ENCODE measurements around the gene VENTX.

The VENTX gene, protein sequence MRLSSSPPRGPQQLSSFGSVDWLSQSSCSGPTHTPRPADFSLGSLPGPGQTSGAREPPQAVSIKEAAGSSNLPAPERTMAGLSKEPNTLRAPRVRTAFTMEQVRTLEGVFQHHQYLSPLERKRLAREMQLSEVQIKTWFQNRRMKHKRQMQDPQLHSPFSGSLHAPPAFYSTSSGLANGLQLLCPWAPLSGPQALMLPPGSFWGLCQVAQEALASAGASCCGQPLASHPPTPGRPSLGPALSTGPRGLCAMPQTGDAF

DNA sequence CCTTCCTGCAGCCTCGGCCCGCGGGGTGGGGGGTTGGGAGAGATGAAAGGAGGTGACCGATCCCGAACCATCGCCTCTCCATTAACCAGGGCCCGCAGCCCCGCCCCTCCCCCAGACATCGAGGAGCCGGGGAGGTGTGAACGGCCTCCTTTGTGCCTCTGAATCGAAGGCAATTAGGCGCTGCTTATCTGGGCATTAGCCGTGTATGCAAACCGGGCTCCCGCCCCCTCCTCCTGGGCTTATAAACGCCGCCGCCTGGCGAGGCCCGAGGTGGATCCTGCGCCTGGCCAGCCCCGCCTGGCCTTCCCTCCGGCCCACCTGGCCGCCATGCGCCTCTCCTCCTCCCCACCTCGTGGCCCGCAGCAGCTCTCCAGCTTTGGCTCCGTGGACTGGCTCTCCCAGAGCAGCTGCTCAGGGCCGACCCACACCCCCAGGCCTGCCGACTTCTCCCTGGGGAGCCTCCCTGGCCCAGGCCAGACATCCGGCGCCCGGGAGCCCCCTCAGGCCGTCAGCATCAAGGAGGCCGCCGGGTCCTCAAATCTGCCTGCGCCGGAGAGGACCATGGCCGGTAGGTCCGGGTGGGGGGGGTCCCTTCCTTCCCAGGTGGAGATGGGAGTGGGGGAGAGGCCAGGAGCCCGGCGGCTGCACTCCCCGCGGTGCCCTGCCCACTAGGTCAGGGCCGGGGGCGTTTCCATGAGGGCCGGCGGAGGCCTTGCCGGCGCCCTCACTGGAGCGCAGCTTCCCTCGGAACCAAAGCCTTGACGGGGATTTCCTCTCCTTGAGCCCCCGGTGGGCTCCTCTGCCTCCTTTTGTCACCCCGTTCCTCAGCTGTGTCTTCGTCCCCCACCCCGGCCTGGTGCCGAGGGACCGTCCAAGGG lies at the start of gene VENTX:
TSS of gene VENTX (plus strand) at position 268 of the 878 bp plus-strand sequence. CDS start at position 328, 60 bp downstream.
- no peak for DNase-seq

DNA sequence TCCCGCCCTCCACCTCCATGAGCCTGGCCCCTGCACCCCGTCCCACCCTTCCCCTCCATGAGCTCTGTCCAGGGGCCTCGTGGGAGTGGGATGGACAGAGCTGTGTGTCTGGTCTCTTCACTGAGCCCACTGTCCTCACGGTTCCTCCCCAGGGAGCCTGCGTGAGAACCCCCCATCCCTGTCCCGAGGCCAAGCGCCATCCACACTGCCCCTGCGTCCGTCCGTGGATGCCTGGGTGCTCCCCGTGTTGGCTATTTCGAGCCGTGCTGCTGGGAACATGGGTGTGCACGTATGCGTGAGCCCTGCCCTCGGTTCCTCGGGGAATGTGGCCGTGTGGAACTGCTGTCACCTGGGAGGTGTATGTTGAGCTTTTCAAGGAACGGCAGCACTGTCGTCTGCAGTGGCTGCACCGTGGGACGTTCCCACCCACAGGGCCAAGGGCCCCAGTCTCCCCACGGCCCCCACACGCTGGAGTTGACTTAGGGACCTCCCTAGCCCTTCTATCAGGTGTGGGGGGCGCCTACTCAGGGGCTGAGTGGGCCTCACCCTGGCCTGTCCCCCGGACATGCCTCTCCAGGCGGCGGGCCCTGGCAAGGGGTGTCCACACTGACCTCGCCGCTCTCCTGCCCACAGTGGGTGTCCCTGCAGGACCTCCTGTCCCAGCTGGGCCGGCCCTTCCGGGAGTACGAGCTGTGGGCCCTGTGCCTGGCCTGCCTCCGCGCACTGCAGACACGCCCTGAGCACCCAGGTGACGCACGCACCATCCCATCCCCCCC lies 49.6 kb upstream of the VENTX start:
- DNase-seq, result peak; percentile 21

DNA sequence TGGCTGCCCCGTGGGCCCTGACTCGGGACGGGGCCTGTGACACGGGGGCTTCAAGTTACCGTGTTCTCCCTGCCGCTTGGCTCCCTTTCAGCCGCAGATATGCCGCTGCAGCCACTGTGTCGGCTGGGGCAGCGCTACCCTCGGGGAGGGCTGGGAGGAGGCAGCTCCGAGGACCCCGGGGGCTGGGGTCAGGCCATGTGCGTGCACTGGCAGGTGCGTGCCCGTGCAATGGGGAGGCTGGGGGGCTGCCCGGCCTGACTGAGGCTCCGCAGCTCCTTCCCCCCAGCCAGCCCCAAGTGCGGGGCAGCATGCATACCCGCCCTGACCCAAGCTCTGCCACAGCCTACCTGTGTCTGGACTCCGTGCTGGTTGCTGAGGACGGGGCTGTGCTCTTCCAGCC lies 48.4 kb upstream of the VENTX start:
- no peak for DNase-seq

DNA sequence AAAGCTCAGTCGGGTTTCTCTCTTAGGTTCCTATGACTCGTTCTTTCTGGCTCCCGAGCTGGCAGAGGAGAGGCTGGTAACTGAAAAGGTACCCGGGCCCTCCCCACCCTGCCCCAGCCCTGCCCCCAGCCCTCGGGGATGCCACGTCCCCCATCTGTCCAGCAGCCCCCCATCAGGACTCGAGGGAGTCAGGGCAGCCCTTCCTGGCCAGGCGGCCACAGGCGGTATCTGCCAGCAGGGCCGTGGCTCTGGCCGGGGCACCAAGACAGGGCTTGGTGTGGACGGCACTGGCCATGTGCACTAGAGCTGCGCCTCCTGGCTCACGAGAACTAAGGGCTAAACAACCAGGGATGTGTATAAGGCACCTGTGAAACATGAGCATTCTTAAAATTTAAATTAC lies 47.9 kb upstream of the VENTX start:
- DNase-seq, result peak; percentile 8

DNA sequence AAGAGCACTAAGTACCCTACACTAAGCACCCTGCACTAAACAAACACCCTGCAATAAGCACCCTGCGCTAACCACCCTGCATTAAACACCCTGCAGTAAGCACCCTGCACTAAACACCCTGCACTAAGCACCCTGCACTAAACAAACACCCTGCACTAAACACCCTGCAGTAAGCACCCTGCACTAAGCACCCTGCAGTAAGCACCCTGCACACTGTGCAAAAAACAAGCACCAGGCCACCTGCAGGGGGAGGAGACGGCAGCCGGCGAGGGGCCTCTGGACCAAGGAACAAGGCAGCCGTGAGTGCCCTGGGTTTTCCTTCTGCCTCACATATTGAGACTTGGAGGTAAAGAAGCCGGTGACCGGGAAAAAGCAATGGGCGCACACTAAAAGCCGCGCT lies 47.4 kb upstream of the VENTX start:
- peak; percentile 8 for DNase-seq

DNA sequence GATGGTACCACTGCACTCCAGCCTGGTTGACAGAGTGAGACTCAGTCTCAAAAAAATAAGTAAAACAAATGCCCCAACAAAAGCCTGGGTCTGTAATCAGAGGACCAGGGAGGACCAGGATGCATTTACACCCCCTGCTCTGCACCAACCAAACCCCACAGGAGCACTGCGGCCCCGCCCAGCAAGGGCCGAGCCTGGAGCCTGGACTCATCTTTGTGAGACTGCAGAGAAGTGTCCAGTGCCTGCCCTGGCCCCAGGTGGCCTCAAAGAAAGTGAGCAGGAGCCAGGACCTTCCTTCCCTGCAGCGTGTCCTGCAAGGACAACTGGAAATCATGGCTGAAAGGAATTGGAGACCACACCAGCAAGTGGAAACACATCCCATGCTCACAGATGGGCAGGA lies 46.0 kb upstream of the VENTX start:
- DNase-seq, result peak; percentile 6

DNA sequence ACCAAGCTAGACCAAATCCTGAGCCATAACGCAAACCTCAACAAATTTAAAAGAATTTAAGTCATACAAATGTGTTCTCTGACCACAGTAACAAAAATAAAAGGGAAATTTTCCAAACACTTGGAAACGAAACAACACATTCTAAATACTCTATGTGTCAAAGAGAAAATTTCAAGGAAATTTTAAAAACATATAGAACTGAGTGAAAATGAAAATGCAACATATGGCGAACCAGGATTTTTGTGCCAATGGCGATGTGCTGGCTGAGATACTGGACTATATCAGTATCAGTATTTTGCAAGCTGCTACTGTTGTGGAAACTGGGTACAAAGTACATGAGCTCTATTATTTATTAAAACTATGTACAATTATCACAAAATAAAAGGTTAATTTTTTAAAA lies 43.5 kb upstream of the VENTX start:
- DNase-seq, result no peak

DNA sequence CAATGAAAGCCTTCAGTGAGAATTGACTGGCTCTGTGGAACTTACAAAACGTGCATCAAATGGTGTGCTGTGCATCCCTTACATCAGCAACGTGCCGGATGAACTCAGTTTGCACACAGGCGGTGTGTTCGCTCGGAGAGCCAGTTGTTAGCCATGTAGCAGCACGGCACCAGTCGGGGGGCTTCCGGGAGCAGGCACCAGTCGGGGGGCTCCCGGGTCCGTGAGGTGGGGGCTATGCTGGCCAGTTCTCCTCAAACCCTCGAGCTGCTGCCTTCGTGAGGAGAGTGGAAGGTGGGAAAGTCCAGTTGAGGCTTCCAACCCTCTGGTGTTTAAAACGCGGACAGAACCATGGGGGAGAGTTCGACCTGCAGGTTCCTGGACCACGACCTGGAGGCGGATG lies 42.6 kb upstream of the VENTX start:
- peak; percentile 3 for DNase-seq

DNA sequence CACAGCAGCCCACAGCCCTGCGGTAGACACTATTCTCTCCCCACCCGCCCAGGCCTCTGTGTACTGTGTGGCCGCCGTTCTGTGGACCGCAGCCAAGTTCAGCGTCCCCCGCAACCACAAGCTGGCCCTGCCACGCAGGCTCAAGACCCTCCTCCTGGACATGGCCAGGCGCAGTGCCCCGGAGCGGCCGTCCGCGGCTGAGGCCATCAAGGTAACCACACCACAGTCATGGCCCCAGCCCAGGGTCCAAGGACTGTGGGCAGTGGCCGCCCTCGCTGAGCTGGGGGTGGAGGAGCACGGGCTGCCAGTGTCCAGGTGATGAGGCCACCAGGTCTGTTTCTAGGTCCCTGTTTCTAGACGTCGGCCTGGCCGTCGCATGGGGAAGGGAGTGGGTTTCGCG lies 42.0 kb upstream of the VENTX start:
- peak; percentile 33 for DNase-seq

DNA sequence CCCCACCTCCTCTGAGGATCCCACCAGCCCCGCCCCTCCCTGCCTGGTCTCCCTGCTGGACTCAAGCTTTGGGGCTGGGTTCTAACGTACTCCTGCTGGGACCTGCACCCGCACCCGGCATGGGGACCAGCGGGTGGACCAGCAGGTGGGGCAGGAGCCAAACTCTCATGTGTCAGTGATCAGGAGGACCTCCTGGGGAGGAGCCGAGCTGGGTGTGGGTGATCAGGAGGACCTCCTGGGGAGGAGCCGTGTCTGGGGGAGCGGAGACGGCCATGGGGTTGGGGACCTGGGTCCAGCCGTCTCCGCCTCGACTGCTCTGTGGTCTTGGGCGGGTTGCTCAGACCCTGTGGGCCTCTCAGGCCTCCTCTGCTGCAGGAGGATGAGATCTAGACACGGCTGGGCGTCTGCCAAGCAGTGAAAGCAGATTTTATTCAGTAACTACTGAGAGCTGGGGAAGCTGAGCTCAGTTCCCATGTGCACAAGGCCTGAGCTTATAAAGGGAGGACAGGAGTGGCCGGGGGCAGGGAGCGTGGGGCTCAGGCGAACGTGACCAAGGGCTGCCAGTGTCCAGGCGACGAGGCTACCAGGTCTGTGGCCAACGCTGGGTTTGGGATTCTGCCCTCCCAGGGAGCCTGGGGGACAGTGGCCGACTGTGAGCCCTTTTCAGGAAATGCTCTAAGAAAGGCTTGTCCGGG lies 41.3 kb upstream of the VENTX start:
- no peak for DNase-seq

DNA sequence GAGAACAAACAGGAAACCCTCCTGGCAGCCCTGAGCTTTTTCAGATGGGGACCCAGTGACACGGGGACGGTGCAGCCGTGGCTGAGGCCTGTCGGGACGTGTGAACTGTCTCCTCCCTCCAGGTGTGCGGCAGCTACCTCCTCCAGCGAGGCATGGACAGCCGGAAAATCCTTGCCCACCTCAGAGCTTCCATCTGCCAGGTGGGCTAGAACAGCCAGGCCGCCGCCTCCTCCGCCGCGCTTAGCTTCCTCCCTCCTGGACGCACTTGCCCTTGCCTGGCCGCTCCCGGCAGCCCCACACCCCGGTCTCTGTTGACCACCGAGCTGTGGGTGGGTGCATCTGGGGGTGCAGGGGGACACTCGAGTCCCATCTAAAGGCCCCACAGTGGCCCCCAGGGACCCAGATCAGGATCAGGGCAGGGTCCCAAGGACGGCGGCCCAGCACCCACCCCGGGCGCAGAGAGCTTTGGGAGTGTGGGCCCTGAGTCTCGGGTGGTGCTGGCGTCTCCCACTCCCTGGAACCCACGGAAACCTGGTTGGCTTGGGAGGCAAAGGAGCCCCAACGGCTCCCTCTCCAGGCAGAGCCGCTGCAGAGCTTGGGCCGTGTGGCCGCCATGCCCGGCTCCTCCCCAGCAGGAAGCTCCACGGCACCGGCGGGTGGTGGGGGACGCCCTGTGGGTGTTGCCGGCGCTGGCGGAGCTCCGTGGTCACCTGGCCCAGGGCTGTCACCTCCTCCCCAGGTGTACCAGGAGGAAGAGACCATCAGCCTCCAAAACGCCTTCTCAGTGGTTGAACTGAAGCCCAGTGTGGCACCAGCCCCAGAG lies 40.5 kb upstream of the VENTX start:
- no peak for DNase-seq

DNA sequence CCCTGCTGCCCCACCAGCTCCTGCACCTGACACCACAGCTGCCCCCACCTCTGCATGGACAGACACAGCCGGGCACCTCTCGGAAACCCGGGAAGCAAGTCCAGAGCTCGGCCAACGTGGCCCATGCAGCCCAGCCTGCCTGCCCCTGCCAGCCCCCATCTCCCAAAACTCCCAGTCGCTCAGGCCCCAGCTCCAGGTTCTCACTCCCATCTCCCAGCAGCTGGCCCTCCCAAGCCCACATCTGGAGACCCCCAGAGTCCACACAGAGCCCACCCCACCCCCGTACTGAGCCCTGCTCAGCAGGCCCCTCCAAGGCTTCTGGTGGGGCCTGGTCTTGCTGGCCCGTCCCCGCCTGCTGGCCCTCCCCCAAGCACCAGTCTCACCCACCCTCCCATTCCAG lies 39.9 kb upstream of the VENTX start:
- DNase-seq, result no peak

DNA sequence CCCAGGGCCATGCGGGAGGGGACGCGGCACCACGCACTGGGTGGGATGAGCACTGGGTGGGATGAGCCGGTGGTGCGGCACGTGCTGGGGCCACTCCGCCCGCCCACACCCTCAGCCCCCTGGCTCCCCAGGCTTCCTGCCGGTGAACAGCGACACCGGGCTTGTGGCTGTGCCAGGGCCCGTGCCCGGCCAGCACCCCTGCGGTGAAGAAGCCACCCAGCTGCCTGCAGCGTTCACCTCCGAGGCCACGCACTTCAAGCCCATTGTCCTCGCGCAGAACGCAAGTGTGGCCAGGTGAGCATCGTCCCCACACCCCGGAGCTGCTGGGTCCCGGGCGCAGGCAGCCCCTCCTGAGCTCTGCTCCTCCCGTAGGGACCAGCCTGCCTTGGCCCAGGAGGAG lies 39.4 kb upstream of the VENTX start:
- DNase-seq, result no peak

DNA sequence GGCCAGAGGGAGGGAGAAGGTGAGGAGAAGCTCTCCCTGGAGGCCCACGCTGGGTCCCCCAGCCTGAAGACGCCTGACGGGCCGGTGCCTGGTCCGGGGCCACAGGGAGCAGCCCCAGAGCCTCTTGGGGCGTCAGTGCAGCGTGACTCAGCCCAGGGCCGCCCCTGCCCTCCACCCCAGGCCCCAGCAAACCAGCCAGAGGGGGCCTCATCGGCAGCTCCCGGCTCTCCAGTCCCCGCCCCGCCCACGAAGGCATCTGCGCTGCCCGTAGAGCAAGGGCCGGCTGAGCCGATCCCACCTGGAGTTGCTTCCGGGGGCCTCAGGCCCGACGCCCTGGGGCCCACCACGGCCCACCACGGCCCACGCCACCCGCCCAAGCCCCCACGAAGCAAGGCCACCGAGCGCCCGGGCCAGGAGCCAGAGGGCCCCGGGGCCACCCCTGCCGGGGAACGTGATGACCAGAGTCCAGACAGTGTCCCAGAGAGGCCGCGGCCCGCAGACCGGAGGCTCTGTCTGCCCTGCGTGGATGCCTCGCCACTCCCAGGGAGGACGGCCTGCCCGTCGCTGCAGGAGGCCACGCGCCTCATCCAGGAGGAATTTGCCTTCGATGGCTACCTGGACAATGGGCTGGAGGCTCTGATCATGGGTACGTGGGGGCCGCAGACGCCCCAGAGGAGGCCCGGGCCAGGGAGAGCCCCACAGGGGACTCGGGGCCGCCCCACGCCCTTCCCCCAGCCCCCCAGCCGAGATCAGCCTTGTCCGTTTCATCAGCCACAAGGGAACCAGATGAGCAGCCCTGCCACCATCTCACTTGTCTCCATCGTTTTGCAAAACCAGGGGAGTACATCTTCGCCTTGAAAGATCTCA lies 38.8 kb upstream of the VENTX start:
- DNase-seq, result no peak

DNA sequence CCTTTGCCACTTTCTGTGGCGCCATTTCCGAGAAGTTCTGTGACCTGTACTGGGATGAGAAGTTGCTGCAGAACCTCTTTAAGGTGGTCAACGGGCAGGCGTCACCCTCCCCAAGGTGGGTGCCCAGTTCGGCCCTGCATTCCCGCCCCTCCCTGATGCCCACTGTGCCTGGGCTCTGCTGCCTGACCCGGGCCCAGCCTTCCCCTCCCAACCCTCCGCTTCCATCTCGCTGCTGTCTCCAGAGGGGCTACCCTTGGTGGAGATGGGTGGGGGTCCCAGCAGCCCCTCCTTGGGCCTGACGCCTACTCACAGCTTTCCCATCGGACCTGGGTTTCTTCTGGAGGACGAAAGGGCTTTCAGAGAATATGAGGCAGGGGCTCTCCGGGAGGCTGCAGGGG lies 38.2 kb upstream of the VENTX start:
- DNase-seq, result no peak

DNA sequence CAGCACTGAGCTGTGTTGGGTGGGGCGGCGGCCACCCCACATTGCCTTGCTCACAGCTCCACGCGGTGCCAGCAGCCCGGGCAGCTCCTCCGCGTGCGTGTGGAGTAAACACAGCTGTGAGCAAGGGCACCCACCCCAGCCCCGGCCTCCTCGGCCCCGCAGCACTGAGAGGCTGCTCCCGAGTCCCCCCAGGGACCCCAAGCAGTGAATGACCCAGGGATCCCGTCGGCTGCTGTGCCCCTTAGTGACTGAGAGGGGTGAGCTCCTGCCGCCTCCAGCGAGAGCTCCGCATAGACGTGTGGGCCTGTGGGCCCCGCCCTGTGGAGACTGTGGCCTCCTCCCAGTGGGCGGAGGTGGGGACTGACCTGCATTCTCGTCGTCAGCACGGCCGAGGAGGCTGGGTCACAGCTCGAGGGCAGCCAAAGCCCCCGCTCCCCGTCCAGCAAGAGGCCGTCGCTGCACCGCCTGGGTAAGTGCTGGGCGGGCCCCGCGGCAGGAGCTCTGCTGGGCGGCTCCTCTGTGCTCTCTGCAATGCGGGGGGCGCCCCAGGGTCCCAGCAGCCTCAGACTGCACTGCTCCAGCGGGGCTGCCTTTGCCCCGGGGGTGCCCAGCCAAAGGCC lies 37.6 kb upstream of the VENTX start:
- DNase-seq, result no peak

DNA sequence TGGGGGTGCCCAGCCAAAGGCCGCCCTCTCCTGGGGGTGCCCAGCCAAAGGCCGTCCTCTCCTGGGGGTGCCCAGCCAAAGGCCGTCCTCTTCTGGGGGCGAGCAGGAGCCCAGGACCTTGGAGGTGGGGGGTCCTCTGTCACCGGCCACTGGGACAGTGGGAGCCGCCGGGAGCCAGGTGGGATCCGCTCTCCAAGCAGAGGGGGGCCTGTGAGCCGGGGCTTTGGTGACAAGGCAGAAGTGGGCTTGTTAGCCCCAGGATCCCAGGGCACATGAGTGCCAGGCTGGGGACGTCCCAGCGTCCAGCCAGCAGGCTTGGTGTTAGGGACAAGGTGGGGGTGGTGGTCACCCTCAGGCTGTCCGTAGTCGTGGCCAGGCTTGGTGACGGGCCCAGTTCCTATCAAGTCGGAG lies 37.0 kb upstream of the VENTX start:
- no peak for DNase-seq

DNA sequence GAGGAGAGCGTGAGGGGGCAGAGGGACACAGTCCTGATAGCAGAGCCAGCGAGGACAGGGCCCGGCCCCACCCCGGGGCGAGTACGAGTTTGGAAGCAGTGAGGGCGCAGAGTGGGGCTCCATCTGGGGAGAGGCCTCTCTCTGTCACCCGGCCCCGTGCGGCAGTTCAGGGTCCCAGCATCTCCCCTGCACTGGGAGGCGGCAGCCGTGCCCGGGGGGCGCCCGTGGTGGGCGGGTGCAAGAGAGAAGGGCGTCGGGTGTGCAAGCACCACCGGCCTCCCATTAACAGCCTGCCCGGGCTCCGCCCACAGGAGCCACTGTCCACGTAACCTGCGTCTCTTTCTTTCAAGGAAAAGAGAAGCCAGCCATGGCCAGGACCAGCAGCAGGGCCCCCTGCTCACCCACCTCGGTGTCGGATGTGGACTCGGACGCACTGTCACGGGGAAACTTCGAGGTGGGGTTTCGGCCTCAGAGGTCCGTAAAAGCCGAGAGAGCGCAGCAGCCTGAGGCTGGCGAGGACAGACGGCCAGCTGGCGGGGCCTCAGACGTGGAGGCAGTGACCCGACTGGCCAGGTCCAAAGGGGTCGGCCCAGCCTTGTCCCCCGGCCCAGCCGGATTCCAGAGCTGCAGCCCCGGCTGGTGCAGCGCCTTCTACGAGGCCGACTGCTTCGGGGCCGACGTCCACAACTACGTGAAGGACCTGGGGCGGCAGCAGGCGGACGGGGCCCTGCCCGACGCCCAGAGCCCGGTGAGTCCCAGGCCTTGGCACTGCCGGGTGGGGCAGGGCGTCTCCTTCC lies 36.3 kb upstream of the VENTX start:
- no peak for DNase-seq

DNA sequence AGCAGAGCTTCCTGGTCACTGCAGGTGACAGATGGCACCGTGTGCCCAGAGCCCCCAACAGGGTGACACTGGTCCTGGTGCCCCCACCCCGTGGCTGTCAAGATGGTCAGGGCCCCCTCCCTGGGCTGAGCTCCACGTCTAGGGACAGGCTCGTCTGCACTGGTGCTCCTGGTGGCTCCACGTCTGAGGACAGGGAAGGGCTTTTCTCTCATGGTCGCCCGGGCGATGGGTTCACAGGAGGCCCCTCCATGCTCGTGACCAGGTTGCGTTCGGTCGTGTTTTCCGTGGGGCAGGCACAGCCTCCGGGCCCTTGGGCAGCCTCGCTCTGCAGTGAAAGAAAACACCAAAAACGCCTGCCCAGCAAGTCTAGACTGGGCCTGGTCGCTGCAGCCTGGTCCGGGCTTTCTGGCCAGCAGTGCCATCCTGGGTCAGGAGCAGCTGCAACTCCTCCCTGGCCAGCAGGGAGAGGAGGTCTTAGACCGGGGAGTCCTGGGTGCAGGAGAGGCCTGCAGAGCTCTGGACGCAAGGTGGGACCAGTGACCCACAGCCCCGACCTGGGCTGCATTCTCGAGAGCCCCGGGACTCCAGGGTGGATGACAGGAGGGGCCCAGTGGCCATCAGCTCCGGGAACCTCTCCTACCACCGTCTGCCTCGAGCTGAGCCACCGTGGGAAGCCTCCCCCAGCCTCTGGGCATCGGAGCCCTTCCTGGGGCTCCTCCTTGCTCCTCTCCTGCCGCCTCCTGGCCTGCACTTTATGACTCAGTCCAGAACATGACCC lies 35.5 kb upstream of the VENTX start:
- no peak for DNase-seq
